Stimulated activated CD4-positive, alpha-beta T cell treated with anti-CD3 and anti-CD28 coated beads, Interleukin-15, amount 100 ng/mL, for 48 hours (primary cell): ENCODE results near the gene MLST8.
"Not testable (repeated sequence)": the region's sequence is repeated elsewhere in the genome, so short reads cannot be mapped to it uniquely, and the experiment has no call there.

Experiments used
- DNase-seq, 2 donors: peaks; one replicate each; pipeline ENCODE4 v3.0.0-alpha.2; 2020; ENCODE audit warnings: low read depth in 2 of 2

MLST8 gene

GRCh38 chr16:2244926-2245795 is 39.9 kb downstream of the MLST8 start:
- no peak for DNase-seq

- DNase-seq = no peak
These were observed 41.1 kb downstream of the MLST8 start for GRCh38 chr16:2246301-2246885.

GRCh38 chr16:2250652-2251295 is 45.5 kb downstream of the MLST8 start:
- no peak for DNase-seq

- peak; percentile 74 to 81 for DNase-seq
These were observed 46.2 kb downstream of the MLST8 start, which contains the start of gene ECI1 for GRCh38 chr16:2251296-2252111. Gene ECI1, minus strand, starts transcription at chr16:2251587. Its CDS starts 21 bp downstream, at chr16:2251566.

GRCh38 chr16:2252806-2253148 is 47.5 kb downstream of the MLST8 start:
- no peak for DNase-seq

GRCh38 chr16:2253293-2253692 is 48.0 kb downstream of the MLST8 start:
- DNase-seq = no peak

- no peak for DNase-seq
These were observed 51.4 kb downstream of the MLST8 start for GRCh38 chr16:2256531-2257140.

- DNase-seq = no peak
These were observed 52.5 kb downstream of the MLST8 start for GRCh38 chr16:2257726-2258125.

GRCh38 chr16:2258530-2258929 is 53.3 kb downstream of the MLST8 start:
- DNase-seq = not testable (repeated sequence)
